GM12878 (cell line): ENCODE measurements around the gene WWC2. TPM values are rescaled to one million over a fixed set of nuclear protein-coding genes. Genes with fewer than 3 reads are reported as not detected.

ENCODE experiments used
- ATAC-seq: fragments of 200-7000 bp; cut with Tn5 transposase; 3 replicates; pipeline ENCODE4 v1.9.1; 2020; ENCODE audit warnings: mild to moderate bottlenecking, moderate library complexity
- BruUV-seq: library from RNA; stranded (reverse); fragments of 400-500 nt; replicated peaks from 2 replicates; lab custom pipeline; 2021; lab: Mats Ljungman, UMichigan
- CTCF ChIA-PET: fragments of 300-600 bp; sonication (Branson Sonifier 250); formaldehyde crosslinking; extraction: SDS; loops from one replicate; lab custom pipeline; 2021; ENCODE audit warnings: inconsistent platforms; lab: Yijun Ruan, JAX
- POLR2A ChIA-PET: fragments of 350-600 bp; formaldehyde crosslinking; extraction: SDS; loops from one replicate; lab custom pipeline; 2021; ENCODE audit warnings: inconsistent platforms; lab: Charles Lee
- RAD21 ChIA-PET: fragments of 300-600 bp; sonication (Branson Sonifier 250); formaldehyde crosslinking; loops from one replicate; lab custom pipeline; 2023; ENCODE audit warnings: antibody characterized with exemption; ENCODE audit not compliant: unreplicated experiment; lab: Charles Lee
- SMC1A ChIA-PET: fragments of 300-600 bp; sonication (Branson Sonifier 250); formaldehyde crosslinking; loops from one replicate; lab custom pipeline; 2023; ENCODE audit not compliant: unreplicated experiment, uncharacterized antibody; lab: Charles Lee
- DNase-seq: peaks from one replicate; pipeline ENCODE4 v3.0.0-alpha.2; 2011; ENCODE audit warnings: low read depth, low spot score
- FAIRE-seq: peaks from 3 replicates; lab custom pipeline; 2011; peaks lifted over from hg19 to GRCh38; lab: Jason Lieb, UNC
- H2AFZ ChIP-seq: 2 replicates; pipeline ENCODE4 v1.6.0; 2011; ENCODE audit warnings: low read depth, low read length, control low read depth; ENCODE audit not compliant: control insufficient read depth
- H3K27ac ChIP-seq: 2 replicates; pipeline ENCODE4 v1.5.1; 2011; ENCODE audit warnings: control low read depth; ENCODE audit not compliant: control insufficient read depth, insufficient read depth
- H3K27me3 ChIP-seq, 2 experiments: replicated peaks in 1 of 2; 2 replicates each; pipeline versions ENCODE4 v1.6.0 to v1.6.1; 2011; ENCODE audit warnings: low read length in 1 of 2; ENCODE audit not compliant: control insufficient read depth in 2 of 2, insufficient read depth in 2 of 2
- H3K36me3 ChIP-seq, 2 experiments: 2 replicates each; pipeline ENCODE4 v1.5.1; 2011; ENCODE audit warnings: low read length in 1 of 2; ENCODE audit not compliant: control insufficient read depth in 2 of 2, insufficient read depth in 2 of 2
- H3K4me1 ChIP-seq: 2 replicates; pipeline ENCODE4 v1.6.1; 2011; ENCODE audit warnings: mild to moderate bottlenecking, low read length, moderate library complexity, mixed read lengths; ENCODE audit not compliant: control insufficient read depth, insufficient read depth
- H3K4me2 ChIP-seq: 2 replicates; pipeline ENCODE4 v1.6.0; 2011; ENCODE audit warnings: control low read depth; ENCODE audit not compliant: control insufficient read depth, insufficient read depth
- H3K4me3 ChIP-seq: fragments of 200-600 bp; sonication (generic); 2 replicates; pipeline ENCODE4 v1.5.1; 2016
- H3K79me2 ChIP-seq: 2 replicates; pipeline ENCODE4 v1.6.0; 2011; ENCODE audit warnings: low read length; ENCODE audit not compliant: control insufficient read depth, insufficient read depth
- H3K9ac ChIP-seq: 2 replicates; pipeline ENCODE4 v1.8.0; 2011; ENCODE audit warnings: low read length, control low read depth, mixed read lengths; ENCODE audit not compliant: control insufficient read depth, insufficient read depth
- H3K9me3 ChIP-seq: replicated peaks from 3 replicates; pipeline ENCODE4 v1.5.1; 2011; ENCODE audit warnings: mild to moderate bottlenecking, low read length; ENCODE audit not compliant: control insufficient read depth, insufficient read depth
- H4K20me1 ChIP-seq: 2 replicates; pipeline ENCODE4 v1.6.0; 2011; ENCODE audit not compliant: control insufficient read depth, insufficient read depth
- BCL11A ChIP-seq: IDR thresholded peaks from 2 replicates; pipeline ENCODE4 v1.6.1; 2011; ENCODE audit warnings: low read depth, low read length
- DPF2 ChIP-seq: fragments of 450-650 bp; IDR thresholded peaks from 2 replicates; pipeline ENCODE4 v1.6.1; 2017; ENCODE audit warnings: mild to moderate bottlenecking
- HDAC2 ChIP-seq: fragments of 200-600 bp; sonication (generic); IDR thresholded peaks from 2 replicates; pipeline ENCODE4 v1.6.1; 2017
- MYC ChIP-seq: IDR thresholded peaks from 2 replicates; pipeline ENCODE4 v1.6.1; 2011; ENCODE audit warnings: mild to moderate bottlenecking, low read length, moderate library complexity, inconsistent platforms; ENCODE audit not compliant: insufficient read depth, insufficient replicate concordance, insufficient read length, severe bottlenecking
- SIN3A ChIP-seq: IDR thresholded peaks from 2 replicates; pipeline ENCODE4 v1.6.1; 2012; ENCODE audit warnings: low read depth, low read length, improper control_type of control experiment
- TCF3 ChIP-seq: IDR thresholded peaks from 2 replicates; pipeline ENCODE4 v1.6.1; 2012; ENCODE audit warnings: low read depth, mild to moderate bottlenecking, low read length, borderline replicate concordance; ENCODE audit not compliant: insufficient read depth
- ZZZ3 ChIP-seq: IDR thresholded peaks from 2 replicates; pipeline ENCODE4 v1.6.1; 2011; ENCODE audit warnings: low read depth; ENCODE audit not compliant: control insufficient read depth, insufficient read length
- WGBS: methylation state at CpG from one replicate; pipeline ENCODE4 v1.1.6; 2016; ENCODE audit warnings: low lambda C conversion rate; ENCODE audit not compliant: insufficient replicate concordance, insufficient coverage; ENCODE audit errors: missing lambda C conversion rate; 5-methylcytosine and 5-hydroxymethylcytosine counted together
- in situ Hi-C: fragments of 300-500 bp; cut with MboI; formaldehyde crosslinking; loops from 9 replicates; pipeline ENCODE4 v1.14.3; 2018; ENCODE audit warnings: mixed read lengths
- intact Hi-C: fragments of 100-400 bp; cut with micrococcal nuclease; formaldehyde crosslinking; loops from one replicate; pipeline ENCODE4 v1.14.2; 2022; ENCODE audit not compliant: unreplicated experiment
- polyA plus RNA-seq, 11 experiments: library from polyadenylated mRNA; depleted of rRNA in 4 of 11; unstranded in 6 of 11; stranded (reverse) in 5 of 11; fragments of >200 nt; fragmentation: Nextera tagmentation in 4 of 11; fragmentation: Illumina TruSeq in 1 of 11; extraction: Ambion mirVana in 4 of 11; extraction: Trizol in 1 of 11; gene quantifications; 1 replicate in 1 of 11; 2 replicates in 10 of 11; pipeline versions ENCODE4 v1.2.1 to v1.2.3, GENCODE V29; 2011 to 2016; ENCODE audit warnings: inconsistent platforms in 2 of 11, missing spikeins in 2 of 11, low read depth in 1 of 11
- total RNA-seq, 4 experiments: library from RNA; depleted of rRNA in 3 of 4; stranded (reverse); fragments of >200 nt in 3 of 4; fragmentation: Illumina TruSeq in 1 of 4; extraction: Trizol in 1 of 4; gene quantifications; 2 replicates each; pipeline versions ENCODE4 v1.2.1 to v1.2.3, GENCODE V29; 2013 to 2021
- TF ChIP-seq, protein P1 (sequence below): IDR thresholded peaks from 2 replicates; pipeline ENCODE4 v1.6.1; 2011; ENCODE audit warnings: low read depth, low read length, improper control_type of control experiment, borderline replicate concordance

Gene WWC2
- total and polyA plus RNA-seq, 10 of the 15 experiments (the other 5 are each of a cell fraction or from before 2014, with no cell fraction given): 0.02 to 0.72 (median 0.06) TPM; not detected in 3

DNA sequence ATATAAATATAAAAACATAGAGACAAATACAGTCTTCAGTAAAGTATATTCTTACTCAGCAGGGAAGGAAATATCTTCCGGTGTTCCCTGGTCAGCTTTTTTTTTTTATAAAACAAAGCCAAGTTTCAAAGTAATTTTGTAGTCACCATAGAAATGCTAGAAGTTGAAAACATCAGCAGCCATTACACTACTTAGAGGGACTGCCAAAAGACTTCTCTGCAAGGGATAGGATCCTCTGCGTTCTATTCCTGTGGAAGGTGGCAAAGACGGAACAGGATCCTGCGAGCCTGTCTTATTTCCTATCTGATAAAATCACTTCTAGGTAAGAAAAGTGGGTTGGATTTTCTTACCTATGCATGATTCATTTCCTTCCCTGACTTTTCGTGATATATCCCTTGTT, 201.6 kb downstream of the WWC2 start:
- CTCF ChIA-PET: interaction anchor here (0.6 kb wide), 1 partner anchor 95 kb away, joined by 3 read pairs; no protein-coding TSS in a partner anchor
- Histone ChIP-seq H3K9ac (no peak overlapping the region), H3K9me3 (no peaks in the 10 kb centered on the region), H4K20me1 (no peaks in the 10 kb centered on the region), H3K36me3 (no peaks in the 10 kb centered on the region), H3K79me2 (no peaks in the 10 kb centered on the region), H3K4me2 (no peak overlapping the region), H3K4me3 (no peak overlapping the region), H3K4me1 (no peaks in the 10 kb centered on the region), H3K27ac (no peak overlapping the region), H3K27me3 (no peaks in the 10 kb centered on the region), H2AFZ (no peak overlapping the region)
- no TSS peak for BruUV-seq
- in situ Hi-C loops (no loop called here), intact Hi-C loops (no loop called here)
- SMC1A ChIA-PET: no interaction called here
- no peak for DNase-seq
- POLR2A ChIA-PET: no interaction called here
- TF ChIP-seq BCL11A (no peak), SIN3A (no peak), HDAC2 (no peak), DPF2 (no peak), ZZZ3 (no peak), MYC (no peak), TCF3 (no peak)
- TF ChIP-seq, protein P1, sequence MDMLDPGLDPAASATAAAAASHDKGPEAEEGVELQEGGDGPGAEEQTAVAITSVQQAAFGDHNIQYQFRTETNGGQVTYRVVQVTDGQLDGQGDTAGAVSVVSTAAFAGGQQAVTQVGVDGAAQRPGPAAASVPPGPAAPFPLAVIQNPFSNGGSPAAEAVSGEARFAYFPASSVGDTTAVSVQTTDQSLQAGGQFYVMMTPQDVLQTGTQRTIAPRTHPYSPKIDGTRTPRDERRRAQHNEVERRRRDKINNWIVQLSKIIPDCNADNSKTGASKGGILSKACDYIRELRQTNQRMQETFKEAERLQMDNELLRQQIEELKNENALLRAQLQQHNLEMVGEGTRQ: no peak
- no peak for ATAC-seq
- 60% methylated on average over 5 of the region's 5 CpGs for WGBS
- no peak for FAIRE-seq
- RAD21 ChIA-PET: no interaction called here
